Effector memory CD4-positive, alpha-beta T cell (primary cell): ENCODE data around the gene SCART1.

ENCODE experiments used
- DNase-seq, 3 donors: peaks; one replicate each; pipeline ENCODE4 v3.0.0-alpha.2; 2020
- H3K27ac ChIP-seq: 2 replicates; pipeline ENCODE4 v1.7.0; 2013; ENCODE audit warnings: mild to moderate bottlenecking, low read length, moderate library complexity; ENCODE audit not compliant: insufficient read depth, poor library complexity, severe bottlenecking
- H3K27me3 ChIP-seq: replicated peaks from 2 replicates; pipeline ENCODE4 v1.7.0; 2013; ENCODE audit warnings: mild to moderate bottlenecking, low read length; ENCODE audit not compliant: insufficient read depth, control insufficient read depth, poor library complexity, severe bottlenecking
- H3K36me3 ChIP-seq: 2 replicates; pipeline ENCODE4 v1.7.0; 2013; ENCODE audit warnings: mild to moderate bottlenecking, low read length, moderate library complexity; ENCODE audit not compliant: control insufficient read depth, insufficient read depth
- H3K4me1 ChIP-seq: 2 replicates; pipeline ENCODE4 v1.7.0; 2013; ENCODE audit warnings: low read length, mild to moderate bottlenecking; ENCODE audit not compliant: control insufficient read depth, insufficient read depth, poor library complexity, severe bottlenecking
- H3K4me3 ChIP-seq: 2 replicates; pipeline ENCODE4 v1.7.0; 2013; ENCODE audit warnings: low read length, low read depth, mild to moderate bottlenecking; ENCODE audit not compliant: insufficient read depth, poor library complexity, severe bottlenecking
- H3K9me3 ChIP-seq: 2 replicates; pipeline ENCODE4 v1.7.0; 2013; ENCODE audit warnings: mild to moderate bottlenecking, low read length, moderate library complexity; ENCODE audit not compliant: control insufficient read depth

SCART1 gene

GRCh38 chr10:133474027-133474426, 20.3 kb downstream of the SCART1 start:
- DNase-seq = no peak
- H3K9me3 ChIP-seq = no peaks in the 10 kb centered on the region
- no peaks in the 10 kb centered on the region for H3K36me3 ChIP-seq
- peaks cover 35% of the 10 kb centered on the region for H3K4me1 ChIP-seq
- no peak overlapping the region for H3K4me3 ChIP-seq
- H3K27ac ChIP-seq = peak overlapping the region; percentile 21
- no peaks in the 10 kb centered on the region for H3K27me3 ChIP-seq

GRCh38 chr10:133474665-133475424, 21.1 kb downstream of the SCART1 start:
- Histone ChIP-seq H3K27ac (peak overlapping the region; percentile 37), H3K27me3 (no peaks in the 10 kb centered on the region), H3K4me3 (no peak overlapping the region), H3K4me1 (peaks cover 35% of the 10 kb centered on the region), H3K9me3 (no peaks in the 10 kb centered on the region), H3K36me3 (no peaks in the 10 kb centered on the region)
- DNase-seq = no peak

GRCh38 chr10:133475425-133475734, 21.6 kb downstream of the SCART1 start:
- no peaks in the 10 kb centered on the region for H3K36me3 ChIP-seq
- no peaks in the 10 kb centered on the region for H3K27me3 ChIP-seq
- peaks cover 35% of the 10 kb centered on the region for H3K4me1 ChIP-seq
- no peaks in the 10 kb centered on the region for H3K9me3 ChIP-seq
- no peak overlapping the region for H3K4me3 ChIP-seq
- H3K27ac ChIP-seq = peak overlapping the region; percentile 37
- peak; percentile 32 to 49 (median 41) for DNase-seq

DNA sequence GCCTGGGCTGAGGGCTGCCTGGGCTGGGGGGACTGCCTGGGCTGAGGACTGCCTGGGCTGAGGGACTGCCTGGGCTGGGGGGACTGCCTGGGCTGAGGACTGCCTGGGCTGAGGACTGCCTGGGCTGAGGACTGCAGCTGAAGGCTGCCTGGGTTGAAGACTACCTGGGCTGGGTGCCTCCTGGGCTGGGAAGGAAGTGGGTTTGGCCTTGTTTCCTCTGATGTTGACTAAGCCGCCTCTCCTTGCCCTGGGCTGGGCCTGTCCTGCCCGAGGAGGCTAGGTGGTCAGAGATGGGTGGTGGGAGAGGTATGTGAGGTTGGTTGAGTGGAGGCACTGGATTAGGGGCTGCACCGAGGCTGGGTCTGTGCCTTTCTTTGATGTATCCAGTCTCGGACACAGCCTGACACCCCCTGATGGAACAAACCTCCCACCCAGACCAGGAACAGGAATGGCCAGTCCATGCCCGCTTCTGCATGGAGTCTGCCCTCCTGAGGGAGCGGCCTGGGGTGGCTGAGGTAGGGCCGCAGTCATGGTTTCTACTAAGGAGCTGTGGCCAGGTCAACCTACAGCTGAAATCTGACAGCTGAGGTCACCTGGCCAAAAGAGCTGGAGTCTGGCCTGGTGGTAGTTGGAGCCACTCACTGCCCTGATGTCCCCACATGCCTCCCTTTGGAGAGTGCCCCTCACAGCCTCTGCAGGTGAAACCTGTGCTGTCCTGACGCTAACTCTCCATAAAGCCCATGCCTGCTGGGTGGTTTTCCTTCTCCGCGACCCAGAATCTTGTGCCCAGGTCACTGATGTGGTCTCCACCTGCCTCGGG, 22.3 kb downstream of the SCART1 start:
- DNase-seq = peak in 1 of 3 donors; percentile 12
- Histone ChIP-seq H3K27ac (peak overlapping the region; percentile 37), H3K36me3 (no peaks in the 10 kb centered on the region), H3K4me3 (no peak overlapping the region), H3K4me1 (peaks cover 35% of the 10 kb centered on the region), H3K9me3 (no peaks in the 10 kb centered on the region), H3K27me3 (no peaks in the 10 kb centered on the region)

- DNase-seq = no peak
- Histone ChIP-seq H3K4me3 (no peak overlapping the region), H3K27me3 (no peaks in the 10 kb centered on the region), H3K4me1 (peaks cover 35% of the 10 kb centered on the region), H3K36me3 (no peaks in the 10 kb centered on the region), H3K9me3 (no peaks in the 10 kb centered on the region), H3K27ac (no peak overlapping the region)
Measured at GRCh38 chr10:133476641-133476990, 22.9 kb downstream of the SCART1 start.

DNA sequence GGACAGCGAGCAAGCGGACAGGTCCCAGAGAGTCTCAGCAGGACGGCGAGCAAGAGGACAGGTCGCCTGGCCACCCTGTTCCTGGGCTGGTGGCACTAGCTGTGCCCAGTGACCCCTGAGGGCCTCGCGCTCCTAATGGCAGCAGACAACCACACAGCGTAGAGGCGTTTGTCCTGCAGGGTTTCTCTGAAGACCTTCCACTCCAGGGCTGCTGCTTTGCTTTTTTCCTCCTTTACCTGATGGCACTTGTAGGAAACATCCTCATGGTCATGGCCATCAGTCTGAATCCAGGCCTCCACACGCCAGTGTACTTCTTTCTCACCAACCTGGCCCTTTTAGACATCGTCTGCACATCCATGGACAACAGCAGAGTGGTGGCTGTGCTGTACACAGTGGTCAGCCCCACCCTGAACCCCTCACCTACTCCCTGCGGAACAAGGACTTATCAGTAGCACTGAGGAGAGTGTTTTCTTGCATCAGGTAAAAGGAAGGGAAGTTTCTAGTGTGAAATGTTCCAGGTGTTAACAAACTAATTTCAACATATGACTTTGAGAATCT, 27.4 kb downstream of the SCART1 start:
- H3K4me1 ChIP-seq = peaks cover 5% of the 10 kb centered on the region
- H3K4me3 ChIP-seq = no peak overlapping the region
- H3K9me3 ChIP-seq = no peaks in the 10 kb centered on the region
- no peak for DNase-seq
- no peaks in the 10 kb centered on the region for H3K36me3 ChIP-seq
- H3K27ac ChIP-seq = no peak overlapping the region
- no peaks in the 10 kb centered on the region for H3K27me3 ChIP-seq

GRCh38 chr10:133481657-133482056, 27.9 kb downstream of the SCART1 start:
- Histone ChIP-seq H3K4me1 (peaks cover under 1% of the 10 kb centered on the region), H3K4me3 (no peak overlapping the region), H3K36me3 (no peaks in the 10 kb centered on the region), H3K9me3 (no peaks in the 10 kb centered on the region), H3K27ac (no peak overlapping the region), H3K27me3 (no peaks in the 10 kb centered on the region)
- DNase-seq = no peak

- no peaks in the 10 kb centered on the region for H3K4me1 ChIP-seq
- H3K9me3 ChIP-seq = no peaks in the 10 kb centered on the region
- no peak overlapping the region for H3K4me3 ChIP-seq
- no peaks in the 10 kb centered on the region for H3K36me3 ChIP-seq
- H3K27me3 ChIP-seq = no peaks in the 10 kb centered on the region
- DNase-seq = no peak
- no peak overlapping the region for H3K27ac ChIP-seq
Measured at GRCh38 chr10:133484818-133485217, 31.1 kb downstream of the SCART1 start.

DNA sequence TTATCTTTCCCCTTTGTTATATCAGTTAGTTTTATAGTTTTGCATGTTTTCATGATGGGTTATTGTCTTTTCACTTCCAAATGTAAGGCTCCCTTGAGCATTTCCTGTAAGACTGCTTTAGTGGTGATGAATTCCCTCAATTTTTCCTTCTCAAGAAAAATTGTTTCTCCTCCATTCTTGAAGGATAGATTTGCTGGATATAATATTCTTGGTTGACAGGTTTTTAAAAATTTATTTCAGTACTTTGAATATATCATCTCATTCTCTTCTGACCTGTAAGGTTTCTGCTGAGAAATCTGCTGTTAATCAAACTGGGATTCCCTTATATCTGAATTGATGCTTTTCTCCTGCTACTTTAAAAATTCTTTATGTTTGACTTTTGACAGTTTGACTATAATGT, 33.3 kb downstream of the SCART1 start:
- Histone ChIP-seq H3K4me1 (no peaks in the 10 kb centered on the region), H3K9me3 (no peaks in the 10 kb centered on the region)
- DNase-seq = no peak

GRCh38 chr10:133488354-133488753, 34.6 kb downstream of the SCART1 start:
- no peak for DNase-seq
- H3K36me3 ChIP-seq = no peaks in the 10 kb centered on the region
- no peaks in the 10 kb centered on the region for H3K9me3 ChIP-seq
- no peaks in the 10 kb centered on the region for H3K4me1 ChIP-seq
- no peaks in the 10 kb centered on the region for H3K27me3 ChIP-seq
- H3K27ac ChIP-seq = no peak overlapping the region
- H3K4me3 ChIP-seq = no peak overlapping the region

More for the DNA sequence above, 33.3 kb downstream of the SCART1 start:
- no peaks in the 10 kb centered on the region for H3K36me3 ChIP-seq
- H3K27me3 ChIP-seq = no peaks in the 10 kb centered on the region
- no peak overlapping the region for H3K4me3 ChIP-seq
- no peak overlapping the region for H3K27ac ChIP-seq
